ENCODE data around the gene PER3.

- TF ChIP-seq EZH2 (IDR thresholded peaks at IDR 0.05; ENCODE audit: borderline replicate concordance, low read length), result no peak
- TF ChIP-seq, protein P1, sequence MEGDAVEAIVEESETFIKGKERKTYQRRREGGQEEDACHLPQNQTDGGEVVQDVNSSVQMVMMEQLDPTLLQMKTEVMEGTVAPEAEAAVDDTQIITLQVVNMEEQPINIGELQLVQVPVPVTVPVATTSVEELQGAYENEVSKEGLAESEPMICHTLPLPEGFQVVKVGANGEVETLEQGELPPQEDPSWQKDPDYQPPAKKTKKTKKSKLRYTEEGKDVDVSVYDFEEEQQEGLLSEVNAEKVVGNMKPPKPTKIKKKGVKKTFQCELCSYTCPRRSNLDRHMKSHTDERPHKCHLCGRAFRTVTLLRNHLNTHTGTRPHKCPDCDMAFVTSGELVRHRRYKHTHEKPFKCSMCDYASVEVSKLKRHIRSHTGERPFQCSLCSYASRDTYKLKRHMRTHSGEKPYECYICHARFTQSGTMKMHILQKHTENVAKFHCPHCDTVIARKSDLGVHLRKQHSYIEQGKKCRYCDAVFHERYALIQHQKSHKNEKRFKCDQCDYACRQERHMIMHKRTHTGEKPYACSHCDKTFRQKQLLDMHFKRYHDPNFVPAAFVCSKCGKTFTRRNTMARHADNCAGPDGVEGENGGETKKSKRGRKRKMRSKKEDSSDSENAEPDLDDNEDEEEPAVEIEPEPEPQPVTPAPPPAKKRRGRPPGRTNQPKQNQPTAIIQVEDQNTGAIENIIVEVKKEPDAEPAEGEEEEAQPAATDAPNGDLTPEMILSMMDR (IDR thresholded peaks at IDR 0.05; ENCODE audit: low read length), result no peak
Measured at GRCh38 chr1:7751174-7751573, 32.9 kb upstream of the PER3 start.

All from OCI-LY1 (cell line).